Vagina (tissue), 2 donors: ENCODE measurements around the gene PGM2. TPM values are rescaled to one million over a fixed set of nuclear protein-coding genes. Genes with fewer than 3 reads are reported as not detected.

Source experiments
- DNase-seq, 2 donors: peaks; one replicate each; pipeline ENCODE4 v3.0.0-alpha.2; 2017; ENCODE audit errors: extremely low spot score in 2 of 2
- H3K27ac ChIP-seq: fragments of 200-600 bp; sonication (generic); one replicate; pipeline ENCODE4 v1.5.1; 2019
- H3K27me3 ChIP-seq: fragments of 200-600 bp; sonication (generic); one replicate; pipeline ENCODE4 v1.5.1; 2019
- H3K36me3 ChIP-seq, 2 donors: fragments of 200-600 bp; sonication (generic); one replicate each; pipeline ENCODE4 v1.5.1; 2017 to 2019
- H3K4me1 ChIP-seq: fragments of 200-600 bp; sonication (generic); one replicate; pipeline ENCODE4 v1.5.1; 2019
- H3K4me3 ChIP-seq, 2 donors: fragments of 200-600 bp; sonication (generic); 1 replicate in 1 of 2; 2 replicates in 1 of 2; pipeline ENCODE4 v1.5.1; 2016 to 2019
- H3K9me3 ChIP-seq: fragments of 200-600 bp; sonication (generic); one replicate; pipeline ENCODE4 v1.5.1; 2019
- CTCF ChIP-seq, 3 experiments: fragments of 450-650 bp in 2 of 3; fragments of 200-600 bp in 1 of 3; sonication (generic) in 1 of 3; IDR thresholded peaks; one replicate each; pipeline ENCODE4 v1.5.1; 2017 to 2019; ENCODE audit warnings: antibody characterized with exemption in 3 of 3, mild to moderate bottlenecking in 2 of 3, moderate library complexity in 2 of 3
- POLR2A ChIP-seq, 2 donors: fragments of 450-650 bp; IDR thresholded peaks; one replicate each; pipeline ENCODE4 v1.6.1; 2017; ENCODE audit warnings: antibody characterized with exemption in 2 of 2, mild to moderate bottlenecking in 2 of 2, moderate library complexity in 2 of 2
- POLR2AphosphoS5 ChIP-seq, 2 donors: sonication (generic); formaldehyde crosslinking; IDR thresholded peaks; one replicate each; pipeline ENCODE4 v1.9.0; 2017; ENCODE audit warnings: antibody characterized with exemption in 2 of 2, mild to moderate bottlenecking in 2 of 2, low read depth in 1 of 2; ENCODE audit not compliant: insufficient read depth in 1 of 2
- intact Hi-C: fragments of 100-400 bp; cut with DNase I; formaldehyde crosslinking; loops from one replicate; pipeline ENCODE4 v1.15.1; 2023
- total RNA-seq: library from RNA; depleted of rRNA; stranded (reverse); fragments of >200 nt; gene quantifications from one replicate; pipeline ENCODE4 v1.2.3, GENCODE V29; 2016

PGM2 gene
- total RNA-seq, 1 donor from 2014 or later, result 30.2 TPM

DNA sequence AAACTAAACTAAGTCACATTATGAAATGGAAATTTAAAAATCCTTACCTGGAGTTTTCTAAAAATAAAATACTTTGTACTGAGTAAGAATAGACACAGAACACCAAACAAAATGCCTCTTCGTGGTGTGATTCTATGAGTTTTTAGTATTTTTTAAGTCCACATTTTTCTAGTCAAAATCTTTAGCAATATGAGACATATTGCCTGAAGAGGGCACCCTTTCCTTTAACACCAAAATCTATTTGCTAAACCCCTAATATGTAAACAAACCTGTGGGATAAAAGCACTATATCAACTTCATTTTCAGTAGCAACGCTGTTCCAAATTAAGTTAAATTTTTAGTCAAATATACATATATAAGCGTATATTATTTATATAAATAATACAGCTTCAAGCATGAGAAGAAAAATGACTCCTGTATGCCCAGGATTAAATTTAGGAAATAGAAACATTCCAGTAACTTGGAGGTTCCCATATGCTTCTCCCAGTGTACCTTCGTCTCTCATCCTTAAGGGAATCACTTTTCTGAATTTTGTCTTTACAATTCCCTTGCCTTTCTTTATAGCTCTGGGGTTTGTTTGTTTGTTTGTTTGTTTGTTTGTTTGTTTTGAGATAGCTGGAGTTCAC is 23.0 kb upstream of the PGM2 start:
- TF ChIP-seq POLR2A (IDR thresholded peaks at IDR 0.05) (no peak), CTCF (IDR thresholded peaks at IDR 0.05) (peak; percentile 28 to 56 (median 38)), POLR2AphosphoS5 (IDR thresholded peaks at IDR 0.05; ENCODE audit: insufficient read depth in 1 of 2, low read depth in 1 of 2) (peak in 1 of 2 donors; percentile 48)
- no peak overlapping the region for H3K27ac ChIP-seq
- H3K27me3 ChIP-seq, result no peaks in the 10 kb centered on the region
- no peaks in the 10 kb centered on the region for H3K9me3 ChIP-seq
- no peaks in the 10 kb centered on the region for H3K36me3 ChIP-seq
- H3K4me1 ChIP-seq, result no peaks in the 10 kb centered on the region
- no peak overlapping the region for H3K4me3 ChIP-seq
- intact Hi-C loops, result no loop called here
- DNase-seq, result no peak

DNA sequence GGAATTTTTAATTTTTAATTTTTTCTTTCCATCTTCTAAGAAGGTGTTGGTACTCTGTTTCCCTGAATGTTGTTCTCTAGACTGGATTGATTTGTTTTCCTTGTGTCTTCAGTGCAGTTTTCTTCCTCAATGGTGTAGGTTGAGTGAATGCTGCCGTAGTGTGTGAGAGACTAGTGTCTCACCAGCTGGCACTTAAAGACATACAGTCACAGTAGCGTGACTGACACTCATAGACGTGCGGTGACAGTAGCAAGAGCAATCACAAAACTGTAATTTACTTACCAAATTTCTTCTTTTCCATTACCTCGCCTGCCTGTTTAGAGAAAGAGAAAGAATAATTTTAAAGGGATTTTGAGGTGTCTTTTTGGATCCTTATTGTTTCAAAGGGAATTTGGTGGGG is 21.4 kb upstream of the PGM2 start:
- H3K27ac ChIP-seq, result no peak overlapping the region
- DNase-seq, result no peak

DNA sequence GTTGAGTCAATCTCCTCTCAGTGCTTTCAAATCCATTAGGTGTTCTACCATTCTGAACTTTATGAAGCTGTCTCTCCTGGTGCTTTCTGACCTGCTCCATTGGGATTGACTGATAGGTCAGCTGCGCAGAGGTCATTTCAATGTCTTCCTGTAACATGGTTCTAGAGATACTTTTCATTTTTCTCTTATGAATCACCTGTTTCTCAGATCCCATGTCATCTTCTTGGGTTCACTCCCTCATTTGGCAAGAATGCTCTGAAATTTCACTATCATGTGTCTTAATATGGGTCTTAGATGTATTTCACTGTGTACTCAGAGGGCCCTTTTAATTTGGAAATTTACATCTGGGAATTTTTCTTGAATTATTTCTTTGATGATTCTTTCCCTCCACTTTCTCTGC is 13.8 kb upstream of the PGM2 start:
- intact Hi-C loops, result no loop called here
- H3K27me3 ChIP-seq, result no peaks in the 10 kb centered on the region

More for the DNA sequence above, 21.4 kb upstream of the PGM2 start:
- TF ChIP-seq CTCF (IDR thresholded peaks at IDR 0.05), result no peak
- no peak for TF ChIP-seq POLR2AphosphoS5 (IDR thresholded peaks at IDR 0.05; ENCODE audit: insufficient read depth in 1 of 2, low read depth in 1 of 2)
- TF ChIP-seq POLR2A (IDR thresholded peaks at IDR 0.05), result no peak
- no peaks in the 10 kb centered on the region for H3K27me3 ChIP-seq
- intact Hi-C loops, result loop anchor here (5.0 kb wide), 1 partner anchor 227 kb away; no protein-coding TSS in a partner anchor
- H3K4me3 ChIP-seq, result no peak overlapping the region
- no peaks in the 10 kb centered on the region for H3K36me3 ChIP-seq
- no peaks in the 10 kb centered on the region for H3K9me3 ChIP-seq
- H3K4me1 ChIP-seq, result no peaks in the 10 kb centered on the region

DNA sequence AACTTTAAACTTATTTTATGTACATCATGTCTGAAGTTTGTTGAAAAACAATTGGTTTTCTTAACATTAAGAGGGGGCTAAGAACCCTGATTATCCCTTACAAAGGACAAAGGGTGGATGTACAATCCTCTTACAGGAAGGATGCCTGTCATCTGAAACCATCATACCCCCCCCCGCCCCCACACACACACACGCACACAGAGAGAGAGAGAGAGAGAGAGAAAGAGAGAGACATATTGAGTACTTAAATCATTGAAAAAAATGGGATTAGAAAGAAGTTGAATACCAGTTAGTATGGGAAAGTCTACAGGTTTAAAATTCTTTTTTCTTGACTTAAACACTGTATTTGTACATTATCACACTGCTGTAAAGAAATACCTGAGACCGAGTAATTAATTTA is 10.9 kb upstream of the PGM2 start:
- intact Hi-C loops, result no loop called here
- Histone ChIP-seq H3K4me1 (no peaks in the 10 kb centered on the region), H3K27me3 (no peaks in the 10 kb centered on the region), H3K4me3 (no peak overlapping the region), H3K27ac (no peak overlapping the region), H3K36me3 (no peaks in the 10 kb centered on the region), H3K9me3 (no peaks in the 10 kb centered on the region)
- TF ChIP-seq POLR2A (IDR thresholded peaks at IDR 0.05) (no peak), CTCF (IDR thresholded peaks at IDR 0.05) (no peak), POLR2AphosphoS5 (IDR thresholded peaks at IDR 0.05; ENCODE audit: insufficient read depth in 1 of 2, low read depth in 1 of 2) (no peak)
- DNase-seq, result no peak

More for the DNA sequence above, 13.8 kb upstream of the PGM2 start:
- no peak for DNase-seq
- no peak overlapping the region for H3K4me3 ChIP-seq
- TF ChIP-seq POLR2AphosphoS5 (IDR thresholded peaks at IDR 0.05; ENCODE audit: insufficient read depth in 1 of 2, low read depth in 1 of 2) (no peak), POLR2A (IDR thresholded peaks at IDR 0.05) (no peak), CTCF (IDR thresholded peaks at IDR 0.05) (no peak)
- H3K9me3 ChIP-seq, result no peaks in the 10 kb centered on the region
- no peaks in the 10 kb centered on the region for H3K4me1 ChIP-seq
- no peak overlapping the region for H3K27ac ChIP-seq
- no peaks in the 10 kb centered on the region for H3K36me3 ChIP-seq

DNA sequence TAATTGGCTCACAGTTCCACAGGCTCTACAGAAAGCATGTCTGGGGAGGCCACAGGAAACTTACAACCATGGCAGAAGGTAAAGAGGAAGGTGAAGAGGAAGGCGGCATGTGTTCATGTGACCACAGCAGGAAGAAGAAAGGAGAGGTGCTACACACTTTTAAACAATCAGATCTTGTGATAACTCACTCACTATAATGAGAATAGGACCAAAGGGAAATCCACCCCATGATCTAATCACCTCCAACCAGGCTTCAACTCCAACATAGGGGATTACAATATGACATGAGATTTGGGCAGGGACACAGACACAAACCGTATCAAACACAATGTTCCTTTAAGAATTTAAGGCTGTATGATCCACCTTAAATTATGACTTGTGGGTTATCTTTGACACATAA is 10.5 kb upstream of the PGM2 start:
- Histone ChIP-seq H3K4me3 (no peak overlapping the region), H3K27ac (no peak overlapping the region), H3K4me1 (no peaks in the 10 kb centered on the region), H3K36me3 (no peaks in the 10 kb centered on the region), H3K9me3 (no peaks in the 10 kb centered on the region), H3K27me3 (no peaks in the 10 kb centered on the region)
- no peak for TF ChIP-seq POLR2A (IDR thresholded peaks at IDR 0.05)
- no peak for TF ChIP-seq CTCF (IDR thresholded peaks at IDR 0.05)
- no peak for TF ChIP-seq POLR2AphosphoS5 (IDR thresholded peaks at IDR 0.05; ENCODE audit: insufficient read depth in 1 of 2, low read depth in 1 of 2)
- DNase-seq, result no peak
- intact Hi-C loops, result no loop called here
